Dendritic cell treated with granulocyte-macrophage colony-stimulating factor and Interleukin-4, amounts not matched to agents 40 ng/mL and 50 ng/mL, for 4 days (primary cell): ENCODE results near the gene NUP210.

Source experiments
- H3K27ac Mint-ChIP-seq: one replicate; pipeline ENCODE4 v1.8.0; 2022; ENCODE audit warnings: mild to moderate bottlenecking, mixed read lengths
- H3K27me3 Mint-ChIP-seq: one replicate; pipeline ENCODE4 v1.8.0; 2022; ENCODE audit warnings: mild to moderate bottlenecking, mixed read lengths
- H3K36me3 Mint-ChIP-seq: one replicate; pipeline ENCODE4 v1.8.0; 2022; ENCODE audit warnings: low read depth, mixed read lengths
- H3K4me1 Mint-ChIP-seq: one replicate; pipeline ENCODE4 v1.8.0; 2022; ENCODE audit warnings: low read depth, mixed read lengths
- H3K4me3 Mint-ChIP-seq: one replicate; pipeline ENCODE4 v1.8.0; 2022; ENCODE audit warnings: mild to moderate bottlenecking, moderate library complexity, mixed read lengths
- H3K9me3 Mint-ChIP-seq: one replicate; pipeline ENCODE4 v1.8.0; 2022; ENCODE audit warnings: mixed read lengths
- intact Hi-C: fragments of 100-400 bp; cut with micrococcal nuclease; formaldehyde crosslinking; loops from one replicate; pipeline ENCODE4 v1.15.0; 2022

The NUP210 gene

GRCh38 chr3:13292375-13292774, 127.7 kb downstream of the NUP210 start:
- Mint-ChIP-seq H3K36me3 (no peaks in the 10 kb centered on the region), H3K4me1 (peaks cover 9% of the 10 kb centered on the region), H3K9me3 (peaks cover 1% of the 10 kb centered on the region), H3K4me3 (no peak overlapping the region), H3K27ac (no peak overlapping the region), H3K27me3 (peaks cover 28% of the 10 kb centered on the region)
- intact Hi-C loops, result no loop called here

DNA sequence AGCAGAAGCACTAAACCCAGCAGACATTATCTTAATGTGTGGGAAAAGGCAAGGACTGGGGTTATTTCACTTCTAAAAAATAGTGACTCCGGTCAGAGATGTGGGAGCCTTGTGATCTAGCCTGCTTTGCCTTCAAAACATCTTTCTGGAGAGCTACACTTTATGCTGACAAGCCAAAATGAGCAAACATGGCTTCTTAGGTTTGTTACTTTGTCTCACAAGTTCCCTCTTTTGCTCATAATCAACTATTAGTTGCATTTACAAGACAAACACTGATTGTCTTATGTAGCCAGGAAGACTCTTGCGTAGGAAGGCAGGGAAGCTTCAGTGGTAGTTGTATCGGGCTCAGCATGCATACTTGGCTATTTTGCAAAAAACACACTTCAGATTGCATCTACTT, 129.2 kb downstream of the NUP210 start:
- Mint-ChIP-seq H3K36me3 (no peaks in the 10 kb centered on the region), H3K27ac (no peak overlapping the region), H3K27me3 (peaks cover 30% of the 10 kb centered on the region), H3K4me3 (no peak overlapping the region), H3K4me1 (no peaks in the 10 kb centered on the region), H3K9me3 (peaks cover 15% of the 10 kb centered on the region)
- intact Hi-C loops, result no loop called here

DNA sequence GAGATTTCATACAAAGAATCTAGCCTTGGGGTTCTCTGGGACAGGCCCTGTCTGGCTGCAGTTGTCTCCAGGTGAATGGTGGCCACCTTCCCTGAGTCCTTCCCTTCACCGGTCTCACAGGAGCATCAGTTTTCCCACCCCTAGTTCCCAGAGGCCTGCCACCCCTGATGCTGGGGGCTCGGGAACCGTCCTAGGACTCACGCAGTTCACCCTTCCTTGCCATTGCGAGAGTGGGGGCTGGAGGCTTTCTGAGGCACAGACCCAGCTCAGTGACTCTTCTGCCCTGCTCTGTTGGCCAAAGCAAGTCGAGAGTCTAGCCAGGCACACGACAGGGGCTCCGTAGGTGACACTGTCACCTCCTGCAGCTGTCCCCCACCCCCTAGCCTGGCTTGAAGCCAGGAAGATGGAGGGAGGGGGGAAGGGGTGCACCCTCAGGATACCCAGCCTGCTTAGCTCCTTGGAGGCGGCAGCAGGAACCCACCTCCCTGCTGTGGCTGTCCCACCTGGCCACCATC, 130.3 kb downstream of the NUP210 start:
- Mint-ChIP-seq H3K4me1 (no peaks in the 10 kb centered on the region), H3K4me3 (no peak overlapping the region), H3K36me3 (peaks cover under 1% of the 10 kb centered on the region), H3K27me3 (peaks cover 38% of the 10 kb centered on the region), H3K27ac (no peak overlapping the region), H3K9me3 (peaks cover 16% of the 10 kb centered on the region)
- intact Hi-C loops, result no loop called here

- Mint-ChIP-seq H3K27ac (no peak overlapping the region), H3K4me3 (no peak overlapping the region), H3K4me1 (no peaks in the 10 kb centered on the region), H3K27me3 (peaks cover 41% of the 10 kb centered on the region), H3K9me3 (peaks cover 24% of the 10 kb centered on the region), H3K36me3 (peaks cover 9% of the 10 kb centered on the region)
- intact Hi-C loops, result no loop called here
These were observed 131.1 kb downstream of the NUP210 start for GRCh38 chr3:13288732-13289718.

- Mint-ChIP-seq H3K27me3 (peaks cover 42% of the 10 kb centered on the region), H3K4me1 (no peaks in the 10 kb centered on the region), H3K9me3 (peaks cover 30% of the 10 kb centered on the region), H3K36me3 (peaks cover 11% of the 10 kb centered on the region), H3K27ac (no peak overlapping the region), H3K4me3 (no peak overlapping the region)
- intact Hi-C loops, result no loop called here
These were observed 132.3 kb downstream of the NUP210 start for GRCh38 chr3:13287833-13288232.

GRCh38 chr3:13286873-13287272, 133.2 kb downstream of the NUP210 start:
- H3K4me3 Mint-ChIP-seq, result no peak overlapping the region
- no peak overlapping the region for H3K27ac Mint-ChIP-seq
- H3K9me3 Mint-ChIP-seq, result peaks cover 30% of the 10 kb centered on the region
- intact Hi-C loops, result no loop called here
- H3K36me3 Mint-ChIP-seq, result peaks cover 11% of the 10 kb centered on the region
- H3K4me1 Mint-ChIP-seq, result peaks cover 2% of the 10 kb centered on the region
- peaks cover 46% of the 10 kb centered on the region for H3K27me3 Mint-ChIP-seq

DNA sequence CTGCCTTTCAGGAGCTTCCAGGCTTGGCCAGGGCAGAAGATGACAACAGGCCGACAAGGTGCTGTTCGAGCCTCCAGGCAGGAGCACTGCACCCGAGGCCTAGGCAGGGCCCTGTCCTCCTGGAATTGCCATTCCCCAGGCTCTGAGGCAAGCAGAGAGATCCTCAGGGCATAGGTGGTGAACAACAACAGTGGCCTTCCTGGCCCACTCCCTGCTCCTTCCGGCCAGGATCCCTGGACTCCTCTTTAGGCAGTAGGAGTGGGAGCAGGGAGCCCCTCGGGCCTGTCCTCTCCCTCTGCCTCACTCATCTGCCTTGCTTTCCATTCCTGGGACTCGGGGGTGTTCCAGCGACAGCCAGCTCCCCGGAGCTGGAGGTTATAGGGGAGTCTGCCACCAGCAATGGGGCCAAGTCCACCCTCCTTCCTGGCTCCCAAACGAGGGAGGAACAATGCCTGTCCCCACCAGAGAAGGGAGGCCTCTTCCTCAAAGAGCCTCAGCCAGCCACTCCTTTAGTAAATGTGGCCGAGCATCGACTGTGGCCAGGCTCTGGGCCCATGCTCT, 135.0 kb downstream of the NUP210 start:
- H3K27me3 Mint-ChIP-seq, result peaks cover 64% of the 10 kb centered on the region
- intact Hi-C loops, result no loop called here
- no peak overlapping the region for H3K4me3 Mint-ChIP-seq

GRCh38 chr3:13283877-13284264, 136.3 kb downstream of the NUP210 start:
- H3K9me3 Mint-ChIP-seq, result peaks cover 30% of the 10 kb centered on the region
- peaks cover 71% of the 10 kb centered on the region for H3K27me3 Mint-ChIP-seq
- H3K27ac Mint-ChIP-seq, result no peak overlapping the region
- intact Hi-C loops, result no loop called here
- no peak overlapping the region for H3K4me3 Mint-ChIP-seq
- peaks cover 11% of the 10 kb centered on the region for H3K36me3 Mint-ChIP-seq
- peaks cover 13% of the 10 kb centered on the region for H3K4me1 Mint-ChIP-seq

More for the DNA sequence above, 135.0 kb downstream of the NUP210 start:
- Mint-ChIP-seq H3K9me3 (peaks cover 30% of the 10 kb centered on the region), H3K27ac (no peak overlapping the region), H3K36me3 (peaks cover 11% of the 10 kb centered on the region), H3K4me1 (peaks cover 13% of the 10 kb centered on the region)

- Mint-ChIP-seq H3K4me1 (peaks cover 13% of the 10 kb centered on the region), H3K4me3 (peak overlapping the region; percentile 24), H3K36me3 (peaks cover 11% of the 10 kb centered on the region), H3K27me3 (peaks cover 70% of the 10 kb centered on the region), H3K27ac (no peak overlapping the region), H3K9me3 (peaks cover 30% of the 10 kb centered on the region)
- intact Hi-C loops, result no loop called here
These were observed 136.9 kb downstream of the NUP210 start for GRCh38 chr3:13282986-13283876.

DNA sequence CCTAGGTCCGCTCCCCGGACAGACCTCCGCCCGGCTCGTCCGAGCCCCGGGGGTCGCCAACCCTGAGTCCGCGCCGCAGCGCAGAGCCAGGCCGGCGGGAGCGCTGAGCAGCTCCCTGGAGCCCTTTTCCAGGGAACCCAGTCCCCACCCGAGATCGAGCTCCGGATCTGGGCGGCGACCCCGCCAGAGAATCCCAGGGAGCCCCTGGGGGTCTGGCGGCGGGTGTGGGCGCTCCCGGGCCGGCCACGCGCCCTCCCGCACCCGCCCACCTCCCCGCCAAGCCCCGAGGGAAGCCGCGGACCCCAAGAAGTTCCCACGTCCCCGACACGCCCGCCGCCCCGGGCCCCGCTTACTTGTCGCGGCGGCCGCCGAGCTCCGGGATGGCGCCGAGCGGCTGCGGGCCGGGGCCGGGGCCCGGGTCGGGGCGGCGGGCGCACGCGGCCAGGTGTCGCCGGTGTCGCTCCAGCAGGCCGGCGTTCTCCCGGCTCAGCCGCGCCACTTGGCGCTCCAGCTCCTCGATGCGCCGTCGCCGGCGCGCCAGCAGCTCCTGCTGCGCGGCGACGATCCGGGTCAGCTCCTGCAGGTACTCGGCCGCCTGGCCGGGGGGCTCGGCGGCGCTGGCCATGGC, 137.7 kb downstream of the NUP210 start:
- H3K36me3 Mint-ChIP-seq, result peaks cover 11% of the 10 kb centered on the region
- peaks cover 13% of the 10 kb centered on the region for H3K4me1 Mint-ChIP-seq
- H3K27ac Mint-ChIP-seq, result no peak overlapping the region
- intact Hi-C loops, result no loop called here
- H3K4me3 Mint-ChIP-seq, result no peak overlapping the region
- peaks cover 30% of the 10 kb centered on the region for H3K9me3 Mint-ChIP-seq
- peaks cover 74% of the 10 kb centered on the region for H3K27me3 Mint-ChIP-seq

- peak overlapping the region; percentile 58 for H3K4me3 Mint-ChIP-seq
- H3K9me3 Mint-ChIP-seq, result peaks cover 22% of the 10 kb centered on the region
- intact Hi-C loops, result no loop called here
- peaks cover 13% of the 10 kb centered on the region for H3K4me1 Mint-ChIP-seq
- H3K36me3 Mint-ChIP-seq, result peaks cover 11% of the 10 kb centered on the region
- H3K27me3 Mint-ChIP-seq, result peaks cover 76% of the 10 kb centered on the region
- no peak overlapping the region for H3K27ac Mint-ChIP-seq
These were observed 138.4 kb downstream of the NUP210 start for GRCh38 chr3:13281507-13282357.

- H3K27me3 Mint-ChIP-seq, result peaks cover 70% of the 10 kb centered on the region
- peaks cover 13% of the 10 kb centered on the region for H3K4me1 Mint-ChIP-seq
- H3K9me3 Mint-ChIP-seq, result peaks cover 15% of the 10 kb centered on the region
- peaks cover 11% of the 10 kb centered on the region for H3K36me3 Mint-ChIP-seq
- H3K27ac Mint-ChIP-seq, result no peak overlapping the region
- intact Hi-C loops, result no loop called here
- H3K4me3 Mint-ChIP-seq, result peak overlapping the region; percentile 58
These were observed 139.2 kb downstream of the NUP210 start for GRCh38 chr3:13280811-13281506.
